ENCODE results near the gene LRFN5.

The LRFN5 gene

GRCh38 chr14:41785696-41786095 is 179.0 kb downstream of the LRFN5 start:
- no peak for DNase-seq

- DNase-seq, result no peak
These were observed 193.1 kb downstream of the LRFN5 start for GRCh38 chr14:41799817-41800216.

- no peak for DNase-seq
These were observed 199.0 kb downstream of the LRFN5 start for GRCh38 chr14:41805633-41806032.

- no peak for DNase-seq
These were observed 199.8 kb downstream of the LRFN5 start for GRCh38 chr14:41806366-41806975.

- DNase-seq, result no peak
These were observed 203.7 kb downstream of the LRFN5 start for GRCh38 chr14:41810362-41810761.

GRCh38 chr14:41817626-41818025 is 210.9 kb downstream of the LRFN5 start:
- DNase-seq, result no peak

GRCh38 chr14:41824441-41824840 is 217.8 kb downstream of the LRFN5 start:
- no peak for DNase-seq

- DNase-seq, result no peak
These were observed 218.9 kb downstream of the LRFN5 start for GRCh38 chr14:41825622-41826021.

GRCh38 chr14:41830714-41831406 is 224.2 kb downstream of the LRFN5 start:
- no peak for DNase-seq

GRCh38 chr14:41839661-41840060 is 233.0 kb downstream of the LRFN5 start:
- no peak for DNase-seq

- no peak for DNase-seq
These were observed 252.7 kb downstream of the LRFN5 start for GRCh38 chr14:41859336-41859735.

GRCh38 chr14:41860586-41860985 is 253.9 kb downstream of the LRFN5 start:
- DNase-seq, result no peak

GRCh38 chr14:41865894-41866293 is 259.2 kb downstream of the LRFN5 start:
- no peak for DNase-seq

- DNase-seq, result no peak
These were observed 261.7 kb downstream of the LRFN5 start for GRCh38 chr14:41868396-41868795.

GRCh38 chr14:41872931-41873685 is 266.4 kb downstream of the LRFN5 start:
- no peak for DNase-seq

GRCh38 chr14:41873686-41874317 is 267.1 kb downstream of the LRFN5 start:
- no peak for DNase-seq

- no peak for DNase-seq
These were observed 268.4 kb downstream of the LRFN5 start for GRCh38 chr14:41875116-41875515.

GRCh38 chr14:41878321-41878720 is 271.6 kb downstream of the LRFN5 start:
- DNase-seq, result no peak

GRCh38 chr14:41891624-41892023 is 284.9 kb downstream of the LRFN5 start:
- DNase-seq, result no peak

GRCh38 chr14:41899416-41899815 is 292.7 kb downstream of the LRFN5 start:
- no peak for DNase-seq

- no peak for DNase-seq
These were observed 294.0 kb downstream of the LRFN5 start for GRCh38 chr14:41900644-41901043.

GRCh38 chr14:41901089-41901488 is 294.4 kb downstream of the LRFN5 start:
- no peak for DNase-seq

GRCh38 chr14:41905394-41905964 is 298.8 kb downstream of the LRFN5 start:
- DNase-seq, result no peak
